ENCODE measurements around the gene CDH23.

Gene CDH23

GRCh38 chr10:71675295-71675970 is 278.7 kb downstream of the CDH23 start:
- no peak for DNase-seq

GRCh38 chr10:71677261-71677660 is 280.5 kb downstream of the CDH23 start:
- DNase-seq = no peak

GRCh38 chr10:71678057-71678805 is 281.5 kb downstream of the CDH23 start:
- DNase-seq = no peak

GRCh38 chr10:71679425-71679824 is 282.7 kb downstream of the CDH23 start:
- DNase-seq = no peak

DNA sequence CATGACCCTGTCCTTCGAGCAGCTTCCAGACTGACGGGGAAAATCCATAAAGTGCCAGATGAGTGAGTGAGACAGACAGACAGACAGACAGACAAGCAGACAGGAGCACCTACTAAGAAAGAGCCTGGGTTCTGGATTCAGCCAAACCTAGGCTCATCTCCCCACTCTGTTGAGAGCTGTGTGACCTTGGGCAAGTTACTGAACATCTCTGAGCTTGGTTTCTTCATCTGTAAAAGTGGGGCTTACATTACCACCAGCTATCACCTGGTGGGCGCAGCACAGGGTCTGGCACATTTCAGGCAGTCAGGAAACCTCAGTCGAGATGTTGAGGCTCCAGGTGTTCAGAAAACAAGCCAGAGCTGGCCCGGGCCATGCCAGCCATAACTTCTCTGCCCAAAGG is 285.3 kb downstream of the CDH23 start:
- no peak for DNase-seq

DNA sequence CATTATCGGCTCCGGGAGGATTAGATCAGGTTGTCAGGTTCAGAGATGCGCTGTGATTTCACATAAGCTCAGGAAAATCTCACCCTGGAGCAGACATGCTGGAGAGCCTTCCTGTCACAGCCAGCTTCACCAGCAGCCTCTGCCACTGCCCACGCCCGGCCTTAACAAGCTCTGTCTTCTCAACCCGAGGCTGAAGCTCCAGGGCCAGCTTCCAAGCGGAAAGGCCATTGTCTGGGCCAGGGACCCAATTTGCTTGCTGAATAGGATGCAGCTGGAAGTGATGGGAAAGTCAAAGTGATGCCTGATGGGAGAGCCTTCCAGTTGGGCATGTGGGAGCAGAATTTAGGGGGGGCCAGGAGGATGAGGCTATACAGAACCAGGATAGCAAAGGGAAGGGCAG is 286.6 kb downstream of the CDH23 start:
- no peak for DNase-seq

- DNase-seq = no peak
Measured at GRCh38 chr10:71684356-71685173, 287.8 kb downstream of the CDH23 start.

- no peak for DNase-seq
Measured at GRCh38 chr10:71685554-71686232, 289.0 kb downstream of the CDH23 start.

DNA sequence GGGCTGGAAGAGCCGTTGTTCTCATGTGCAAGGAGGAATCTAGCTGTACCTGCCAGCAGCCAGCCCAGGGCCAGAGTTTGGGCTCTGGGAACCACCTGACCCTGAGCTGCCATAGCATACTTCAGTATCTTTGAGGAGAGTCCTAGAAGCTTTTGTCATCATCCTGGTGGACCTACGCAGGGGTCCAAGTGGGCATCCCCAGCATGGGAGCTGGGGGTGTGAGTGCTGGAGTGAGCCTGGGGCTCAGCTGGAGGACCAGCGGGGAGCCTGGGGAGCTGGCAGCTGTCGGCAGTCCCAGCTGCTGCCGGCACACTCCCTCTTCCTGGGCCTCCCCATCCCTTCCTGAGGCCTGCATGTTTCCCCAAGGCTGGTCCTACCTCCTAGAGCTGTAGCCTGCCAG is 290.4 kb downstream of the CDH23 start:
- DNase-seq = no peak

DNA sequence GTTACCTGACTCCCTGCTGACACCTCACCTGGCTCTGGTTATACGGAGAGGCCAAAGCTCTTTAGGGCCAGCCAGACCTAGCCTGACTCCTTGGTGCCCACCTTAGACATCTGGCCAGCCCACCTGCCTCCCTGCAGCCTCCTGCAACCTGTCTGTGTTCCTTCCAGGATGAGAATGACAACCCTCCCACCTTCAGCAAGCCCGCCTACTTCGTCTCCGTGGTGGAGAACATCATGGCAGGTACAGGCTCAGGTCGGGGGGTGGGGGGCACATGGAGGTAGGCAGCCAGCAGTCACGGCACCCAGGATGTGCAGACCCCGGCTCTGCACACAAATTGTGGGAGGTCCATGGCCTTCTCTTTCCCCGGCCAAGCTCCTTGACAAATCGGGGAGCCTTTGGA is 290.8 kb downstream of the CDH23 start:
- no peak for DNase-seq

- no peak for DNase-seq
Measured at GRCh38 chr10:71688256-71688655, 291.5 kb downstream of the CDH23 start.

DNA sequence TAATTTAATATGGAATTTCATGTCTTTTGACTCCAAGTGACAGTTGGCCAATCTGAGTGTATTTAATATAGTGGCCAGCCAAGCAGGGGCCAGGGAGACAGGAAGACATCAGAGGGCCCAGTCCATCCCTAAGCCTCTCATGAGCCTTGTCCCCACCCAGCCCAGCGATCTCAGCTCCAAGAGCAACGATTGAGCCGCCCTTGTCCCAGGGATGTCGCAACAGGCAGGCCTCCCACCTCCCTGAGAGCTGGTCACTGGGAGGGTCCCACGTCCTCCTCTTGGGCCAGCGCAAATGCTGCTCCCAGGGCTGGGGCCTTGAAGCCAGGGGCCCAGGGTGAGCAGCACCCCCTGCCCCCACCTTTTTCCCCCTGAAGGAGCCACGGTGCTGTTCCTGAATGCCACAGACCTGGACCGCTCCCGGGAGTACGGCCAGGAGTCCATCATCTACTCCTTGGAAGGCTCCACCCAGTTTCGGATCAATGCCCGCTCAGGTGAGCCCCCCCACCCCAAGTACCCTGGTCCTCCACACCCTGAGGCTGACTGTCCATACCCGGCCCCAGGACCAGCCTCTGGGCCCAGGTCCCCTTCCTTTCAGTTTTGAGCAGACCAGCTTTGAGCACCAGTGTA is 293.5 kb downstream of the CDH23 start:
- DNase-seq = no peak

DNA sequence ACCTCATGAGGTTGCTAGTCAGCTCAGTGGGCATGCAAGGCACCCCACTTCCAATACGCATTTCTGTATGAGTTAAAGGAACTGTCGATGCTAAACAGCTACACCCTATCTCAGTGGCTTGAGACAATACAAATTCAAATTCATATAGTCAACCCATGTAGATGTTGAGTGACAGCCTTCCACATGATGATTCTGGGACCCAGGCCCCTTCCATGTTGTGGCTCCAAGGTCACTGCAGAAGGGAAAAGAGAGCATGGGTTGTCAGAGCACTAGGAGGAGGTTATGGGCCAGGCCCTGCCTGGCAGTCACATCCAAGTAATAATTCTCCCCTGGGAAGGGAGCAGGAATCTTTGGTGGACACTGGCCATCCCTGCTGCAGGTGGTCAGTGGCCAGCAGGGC is 294.7 kb downstream of the CDH23 start:
- no peak for DNase-seq

DNA sequence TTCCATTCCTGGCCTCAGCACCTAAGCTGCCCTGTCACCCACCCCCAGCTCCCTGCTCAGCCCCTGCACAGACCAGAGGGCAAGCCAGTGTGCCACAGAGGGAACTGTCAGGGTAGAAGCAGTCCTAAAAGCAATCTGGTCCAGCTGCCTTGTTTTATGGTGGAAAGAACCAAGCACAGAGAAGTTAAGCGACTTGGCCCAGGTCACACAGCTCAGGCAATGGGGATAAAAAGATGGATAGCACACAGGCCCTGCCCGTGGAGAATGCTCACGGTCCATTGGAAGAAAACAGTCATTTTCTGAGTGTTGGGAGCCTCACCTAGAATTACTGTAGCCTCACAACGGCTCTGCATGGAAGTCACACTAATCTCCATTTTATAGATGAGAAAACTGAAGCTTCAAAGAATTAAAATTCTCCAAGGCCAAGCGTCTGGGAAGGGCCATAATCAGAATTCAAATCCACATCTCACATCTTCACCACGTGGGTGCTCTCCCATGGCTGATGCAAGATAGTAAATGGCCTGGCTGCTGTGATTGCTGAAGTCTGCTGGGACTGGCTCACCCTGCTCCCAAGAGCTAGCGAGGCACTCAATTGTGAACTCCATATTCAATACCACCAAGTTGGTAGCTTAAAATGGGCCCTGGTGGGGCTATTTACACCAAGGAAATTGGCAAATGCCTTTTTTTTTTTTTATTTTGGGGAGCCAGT is 296.0 kb downstream of the CDH23 start:
- DNase-seq = no peak

- DNase-seq = no peak
Measured at GRCh38 chr10:71693377-71693776, 296.7 kb downstream of the CDH23 start.

GRCh38 chr10:71694039-71694501 is 297.4 kb downstream of the CDH23 start:
- DNase-seq = no peak

DNA sequence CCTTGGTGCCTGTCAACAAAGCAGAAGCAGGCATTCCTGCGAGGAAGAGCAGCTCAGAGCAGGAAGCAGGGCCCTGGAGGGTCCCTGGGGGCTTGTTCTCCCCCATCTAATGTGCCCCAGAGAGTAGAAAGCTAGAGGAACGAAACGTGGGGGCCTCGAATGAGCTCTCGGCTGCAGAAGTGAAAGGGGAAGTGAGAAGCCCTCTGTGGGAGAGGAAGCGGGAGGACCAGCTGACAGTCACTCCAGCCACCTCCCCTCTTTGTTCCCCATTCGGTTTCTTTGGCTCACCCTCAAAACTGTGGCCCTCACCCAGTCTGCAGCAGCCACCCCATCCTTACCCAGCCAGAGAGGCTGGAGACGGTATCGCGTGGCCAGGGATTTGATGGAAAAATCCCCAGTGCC is 297.8 kb downstream of the CDH23 start:
- peak; percentile 46 for DNase-seq

- DNase-seq = no peak
Measured at GRCh38 chr10:71695502-71696476, 299.1 kb downstream of the CDH23 start.

DNA sequence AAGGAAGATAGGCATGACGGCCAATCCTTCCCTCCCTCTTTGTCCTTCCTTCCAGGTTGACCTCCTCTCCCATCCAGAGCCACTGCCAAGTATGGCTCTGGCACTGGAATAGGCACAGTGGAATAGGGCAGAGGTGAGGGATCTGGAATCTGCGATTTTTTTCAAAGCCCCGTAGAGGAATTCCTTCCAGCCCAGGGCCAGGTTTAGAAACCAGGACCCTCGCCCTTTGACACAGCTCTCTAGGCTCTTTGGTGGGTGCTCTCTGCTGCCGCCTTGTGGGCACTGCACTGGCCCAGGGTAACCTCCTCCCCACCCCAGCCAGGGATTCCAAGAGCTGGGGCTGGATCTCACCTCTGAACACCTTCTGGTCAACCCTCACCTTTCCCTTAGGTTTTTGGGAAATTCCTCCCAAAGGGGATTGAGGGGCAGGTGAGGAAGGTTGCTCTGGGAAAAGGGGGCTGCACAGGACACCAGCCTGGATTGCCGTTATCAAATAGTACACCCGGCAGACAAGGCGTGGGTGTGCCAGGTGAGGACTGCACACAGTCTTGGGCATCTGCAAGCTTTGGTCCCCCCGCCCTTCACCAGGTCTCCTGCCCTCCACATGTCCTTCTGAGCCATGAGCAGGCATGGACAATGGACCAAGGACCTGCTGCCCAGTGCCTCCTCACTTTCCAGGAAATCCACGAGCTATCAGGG is 300.1 kb downstream of the CDH23 start:
- DNase-seq = peak; percentile 69

Data from CD4-positive, alpha-beta T cell treated with Interleukin-17A for 1 hour (primary cell).